ENCODE measurements around the gene SLC50A1.

GRCh38 chr1:155127967-155128754 lies 7.5 kb upstream of the SLC50A1 start:
- TF ChIP-seq CTCF (IDR thresholded peaks at IDR 0.05) (no peak), POLR2A (IDR thresholded peaks at IDR 0.05) (no peak)
